Duodenal mucosa (tissue), 2 donors: Measurements from ENCODE around the gene EHBP1.

Experiments used
- H3K27ac ChIP-seq: one replicate; pipeline ENCODE4 v1.7.0; 2013; ENCODE audit warnings: low read depth, low read length
- H3K27me3 ChIP-seq, 2 donors: one replicate each; pipeline ENCODE4 v1.7.0; 2013; ENCODE audit warnings: low read length in 2 of 2, control low read depth in 1 of 2; ENCODE audit not compliant: insufficient read depth in 2 of 2, control insufficient read depth in 1 of 2
- H3K36me3 ChIP-seq, 2 donors: one replicate each; pipeline ENCODE4 v1.7.0; 2013; ENCODE audit warnings: low read length in 2 of 2, control low read depth in 1 of 2; ENCODE audit not compliant: insufficient read depth in 2 of 2, control insufficient read depth in 1 of 2
- H3K4me1 ChIP-seq, 2 donors: one replicate each; pipeline ENCODE4 v1.7.0; 2013; ENCODE audit warnings: low read length in 2 of 2, control low read depth in 1 of 2; ENCODE audit not compliant: insufficient read depth in 2 of 2, control insufficient read depth in 1 of 2
- H3K4me3 ChIP-seq, 2 donors: one replicate each; pipeline ENCODE4 v1.7.0; 2013; ENCODE audit warnings: low read length in 2 of 2, low read depth in 1 of 2
- H3K9ac ChIP-seq, 2 donors: one replicate each; pipeline ENCODE4 v1.7.0; 2013; ENCODE audit warnings: low read length in 2 of 2, low read depth in 1 of 2
- H3K9me3 ChIP-seq, 2 donors: one replicate each; pipeline ENCODE4 v1.7.0; 2013; ENCODE audit warnings: low read length in 2 of 2, control low read depth in 1 of 2; ENCODE audit not compliant: control insufficient read depth in 1 of 2

The EHBP1 gene

GRCh38 chr2:62768615-62769014 lies 63.1 kb downstream of the EHBP1 start:
- Histone ChIP-seq H3K9me3 (no peaks in the 10 kb centered on the region), H3K27ac (no peak overlapping the region), H3K36me3 (no peaks in the 10 kb centered on the region), H3K4me3 (no peak overlapping the region), H3K27me3 (no peaks in the 10 kb centered on the region), H3K4me1 (no peaks in the 10 kb centered on the region), H3K9ac (no peak overlapping the region)

DNA sequence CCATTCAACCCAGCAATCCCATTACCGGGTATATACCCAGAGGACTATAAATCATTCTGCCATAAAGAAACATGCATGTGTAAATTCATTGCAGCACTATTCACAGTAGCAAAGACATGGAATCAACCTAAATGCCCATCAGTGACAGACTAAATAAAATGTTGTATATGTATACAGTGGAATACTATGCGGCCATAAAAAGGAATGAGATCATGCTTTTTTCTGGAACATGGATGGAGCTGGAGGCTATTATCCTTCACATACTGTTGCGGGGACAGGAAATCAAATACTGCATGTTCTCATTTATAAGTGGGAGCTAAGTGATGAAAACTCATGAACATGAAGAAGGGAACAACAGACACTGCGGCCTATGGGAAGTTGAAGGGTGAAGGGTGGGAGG lies 65.1 kb downstream of the EHBP1 start:
- H3K9me3 ChIP-seq: no peaks in the 10 kb centered on the region
- H3K27me3 ChIP-seq: no peaks in the 10 kb centered on the region

GRCh38 chr2:62774555-62775366 lies 69.2 kb downstream of the EHBP1 start:
- no peaks in the 10 kb centered on the region for H3K4me1 ChIP-seq
- no peak overlapping the region for H3K27ac ChIP-seq

More for the DNA sequence above, 65.1 kb downstream of the EHBP1 start:
- Histone ChIP-seq H3K9ac (no peak overlapping the region), H3K4me3 (no peak overlapping the region), H3K4me1 (no peaks in the 10 kb centered on the region), H3K36me3 (no peaks in the 10 kb centered on the region), H3K27ac (no peak overlapping the region)

DNA sequence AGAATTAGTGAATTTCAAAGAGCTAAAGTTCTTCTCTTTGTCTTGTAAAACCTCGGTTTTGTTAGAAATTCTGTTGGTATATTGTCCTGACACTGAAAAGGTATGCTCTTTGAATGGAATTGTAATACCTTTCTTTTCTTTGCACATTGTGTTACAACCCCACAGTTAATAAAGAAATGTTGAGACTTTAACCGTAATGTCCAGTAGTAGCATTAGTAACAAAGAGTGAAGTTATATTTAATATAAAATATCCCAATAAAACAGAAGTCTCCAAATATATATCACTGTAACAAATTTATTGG lies 69.8 kb downstream of the EHBP1 start:
- Histone ChIP-seq H3K9ac (no peak overlapping the region), H3K4me3 (no peak overlapping the region), H3K27me3 (no peaks in the 10 kb centered on the region), H3K36me3 (no peaks in the 10 kb centered on the region), H3K27ac (no peak overlapping the region), H3K9me3 (no peaks in the 10 kb centered on the region), H3K4me1 (no peaks in the 10 kb centered on the region)

More at GRCh38 chr2:62774555-62775366, 69.2 kb downstream of the EHBP1 start:
- Histone ChIP-seq H3K9ac (no peak overlapping the region), H3K36me3 (no peaks in the 10 kb centered on the region), H3K27me3 (no peaks in the 10 kb centered on the region), H3K9me3 (no peaks in the 10 kb centered on the region), H3K4me3 (no peak overlapping the region)

DNA sequence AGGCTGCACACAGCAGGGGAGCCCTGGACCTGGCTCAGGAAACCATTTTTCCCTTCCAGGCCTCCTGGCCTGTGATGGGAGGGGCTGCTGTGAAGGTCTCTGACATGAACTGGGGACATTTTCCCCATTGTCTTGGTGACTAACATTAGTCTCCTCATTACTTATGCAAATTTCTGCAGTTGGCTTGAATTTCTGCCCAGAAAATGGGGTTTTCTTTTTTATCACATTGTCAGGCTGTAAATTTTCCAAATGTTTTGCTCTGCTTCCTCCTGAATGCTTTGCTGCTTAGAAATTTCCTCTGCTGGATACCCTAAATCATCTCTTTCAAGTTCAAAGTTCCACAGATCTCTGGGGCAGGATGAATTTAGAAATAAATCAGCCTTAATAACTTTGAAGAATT lies 78.2 kb downstream of the EHBP1 start:
- no peaks in the 10 kb centered on the region for H3K27me3 ChIP-seq
- no peak overlapping the region for H3K9ac ChIP-seq
- H3K27ac ChIP-seq: no peak overlapping the region
- H3K9me3 ChIP-seq: no peaks in the 10 kb centered on the region
- no peaks in the 10 kb centered on the region for H3K4me1 ChIP-seq
- H3K4me3 ChIP-seq: no peak overlapping the region
- no peaks in the 10 kb centered on the region for H3K36me3 ChIP-seq

DNA sequence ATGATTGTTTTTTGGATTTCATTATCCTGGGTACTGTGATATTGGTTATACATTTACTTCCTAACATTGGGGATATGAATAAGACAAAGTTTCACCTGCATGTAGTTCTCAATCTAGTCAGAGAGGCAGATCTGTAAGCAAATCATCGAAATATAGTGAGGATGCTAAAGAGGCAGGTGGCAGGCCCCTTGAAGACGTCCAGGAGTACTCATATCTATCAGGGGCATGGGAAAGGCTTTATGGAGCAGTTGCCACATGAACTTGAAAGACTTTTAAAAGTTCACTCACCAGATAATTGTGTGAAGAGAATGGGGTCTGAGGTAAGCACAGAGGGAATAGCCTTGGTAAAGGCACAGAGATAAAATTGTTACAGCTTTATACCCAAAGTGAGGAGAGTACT lies 78.8 kb downstream of the EHBP1 start:
- no peak overlapping the region for H3K27ac ChIP-seq
- no peaks in the 10 kb centered on the region for H3K36me3 ChIP-seq
- no peaks in the 10 kb centered on the region for H3K9me3 ChIP-seq
- H3K27me3 ChIP-seq: no peaks in the 10 kb centered on the region
- H3K4me3 ChIP-seq: no peak overlapping the region
- H3K9ac ChIP-seq: no peak overlapping the region
- H3K4me1 ChIP-seq: no peaks in the 10 kb centered on the region

- Histone ChIP-seq H3K27ac (no peak overlapping the region), H3K36me3 (no peaks in the 10 kb centered on the region), H3K9ac (no peak overlapping the region), H3K9me3 (no peaks in the 10 kb centered on the region), H3K27me3 (no peaks in the 10 kb centered on the region), H3K4me3 (no peak overlapping the region), H3K4me1 (peaks cover 0 to 4% of the 10 kb centered on the region in 2 donors)
Measured at GRCh38 chr2:62785216-62785615, 79.7 kb downstream of the EHBP1 start.

- peaks cover 0 to 4% of the 10 kb centered on the region in 2 donors for H3K4me1 ChIP-seq
- H3K27me3 ChIP-seq: no peaks in the 10 kb centered on the region
- H3K9ac ChIP-seq: no peak overlapping the region
- H3K36me3 ChIP-seq: no peaks in the 10 kb centered on the region
- no peak overlapping the region for H3K4me3 ChIP-seq
- H3K27ac ChIP-seq: no peak overlapping the region
- no peaks in the 10 kb centered on the region for H3K9me3 ChIP-seq
Measured at GRCh38 chr2:62785810-62786597, 80.5 kb downstream of the EHBP1 start.

GRCh38 chr2:62787386-62787785 lies 81.9 kb downstream of the EHBP1 start:
- Histone ChIP-seq H3K4me1 (peaks cover 0 to 4% of the 10 kb centered on the region in 2 donors), H3K36me3 (no peaks in the 10 kb centered on the region), H3K9ac (no peak overlapping the region), H3K4me3 (no peak overlapping the region), H3K9me3 (no peaks in the 10 kb centered on the region), H3K27me3 (no peaks in the 10 kb centered on the region), H3K27ac (no peak overlapping the region)

- Histone ChIP-seq H3K4me1 (peaks cover 0 to 4% of the 10 kb centered on the region in 2 donors), H3K36me3 (no peaks in the 10 kb centered on the region), H3K9ac (no peak overlapping the region), H3K9me3 (no peaks in the 10 kb centered on the region), H3K4me3 (no peak overlapping the region), H3K27ac (no peak overlapping the region), H3K27me3 (no peaks in the 10 kb centered on the region)
Measured at GRCh38 chr2:62789518-62789917, 84.0 kb downstream of the EHBP1 start.
